Measurements from ENCODE around the gene RPS29. TPM values are rescaled to one million over a fixed set of nuclear protein-coding genes. Genes with fewer than 3 reads are reported as not detected.

Gene RPS29
- total and polyA plus RNA-seq, 8 donors = 1,178 to 2,162 (median 1,898) TPM

DNA sequence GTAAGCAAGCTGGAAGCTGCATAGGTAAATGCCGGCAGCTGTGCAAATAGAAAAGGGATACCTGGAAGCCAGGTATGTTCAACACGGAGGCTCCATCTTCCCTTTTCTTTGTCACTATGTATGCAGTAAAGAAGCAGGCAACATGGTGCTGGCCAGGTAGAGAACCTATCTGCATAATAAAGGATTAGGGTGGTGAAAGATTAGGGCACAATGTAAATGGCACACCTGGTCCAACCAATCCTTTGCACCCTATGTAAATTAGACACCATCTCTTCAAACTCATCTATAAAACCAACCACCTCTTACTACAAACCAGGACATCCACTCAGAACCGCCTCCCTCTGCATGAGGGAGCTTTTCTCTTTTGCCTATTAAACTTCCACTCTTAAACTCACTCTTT is 32.3 kb downstream of the RPS29 start:
- TF ChIP-seq, protein P1, sequence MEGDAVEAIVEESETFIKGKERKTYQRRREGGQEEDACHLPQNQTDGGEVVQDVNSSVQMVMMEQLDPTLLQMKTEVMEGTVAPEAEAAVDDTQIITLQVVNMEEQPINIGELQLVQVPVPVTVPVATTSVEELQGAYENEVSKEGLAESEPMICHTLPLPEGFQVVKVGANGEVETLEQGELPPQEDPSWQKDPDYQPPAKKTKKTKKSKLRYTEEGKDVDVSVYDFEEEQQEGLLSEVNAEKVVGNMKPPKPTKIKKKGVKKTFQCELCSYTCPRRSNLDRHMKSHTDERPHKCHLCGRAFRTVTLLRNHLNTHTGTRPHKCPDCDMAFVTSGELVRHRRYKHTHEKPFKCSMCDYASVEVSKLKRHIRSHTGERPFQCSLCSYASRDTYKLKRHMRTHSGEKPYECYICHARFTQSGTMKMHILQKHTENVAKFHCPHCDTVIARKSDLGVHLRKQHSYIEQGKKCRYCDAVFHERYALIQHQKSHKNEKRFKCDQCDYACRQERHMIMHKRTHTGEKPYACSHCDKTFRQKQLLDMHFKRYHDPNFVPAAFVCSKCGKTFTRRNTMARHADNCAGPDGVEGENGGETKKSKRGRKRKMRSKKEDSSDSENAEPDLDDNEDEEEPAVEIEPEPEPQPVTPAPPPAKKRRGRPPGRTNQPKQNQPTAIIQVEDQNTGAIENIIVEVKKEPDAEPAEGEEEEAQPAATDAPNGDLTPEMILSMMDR (IDR thresholded peaks at IDR 0.05) = no peak
- DNase-seq = no peak
- H3K4me3 ChIP-seq = no peak overlapping the region
- H3K27ac ChIP-seq = no peak overlapping the region
- H3K9me3 ChIP-seq = no peaks in the 10 kb centered on the region
- H3K4me1 ChIP-seq = no peaks in the 10 kb centered on the region
- H3K27me3 ChIP-seq = no peaks in the 10 kb centered on the region
- no peak for ATAC-seq
- intact Hi-C loops (cut with DNase I) = no loop called here
- H3K36me3 ChIP-seq = no peaks in the 10 kb centered on the region

DNA sequence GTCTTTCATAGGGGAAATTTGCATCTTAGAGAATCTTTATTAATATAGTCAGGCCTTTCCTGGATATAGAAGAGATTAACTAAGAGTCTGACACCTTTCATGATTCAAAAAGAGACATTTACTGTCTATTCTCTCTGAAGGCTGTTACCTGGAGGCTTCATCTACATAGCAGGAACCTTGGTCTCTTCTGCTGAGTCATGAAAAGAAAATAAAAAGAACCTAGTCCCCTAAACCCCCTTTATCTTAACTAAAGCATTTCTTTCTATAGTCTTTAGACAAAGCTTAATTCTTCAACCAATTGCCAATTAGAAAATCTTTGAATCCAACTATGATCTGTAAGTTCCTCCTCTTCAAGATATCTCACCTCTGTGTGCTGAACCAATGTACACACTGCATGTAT is 33.1 kb downstream of the RPS29 start:
- DNase-seq = no peak
- H3K4me3 ChIP-seq = no peak overlapping the region
- H3K4me1 ChIP-seq = no peaks in the 10 kb centered on the region
- TF ChIP-seq, protein P1 (IDR thresholded peaks at IDR 0.05) = no peak
- H3K36me3 ChIP-seq = no peaks in the 10 kb centered on the region
- ATAC-seq = no peak
- intact Hi-C loops (cut with DNase I) = no loop called here
- H3K27me3 ChIP-seq = no peaks in the 10 kb centered on the region
- no peak overlapping the region for H3K27ac ChIP-seq
- H3K9me3 ChIP-seq = no peaks in the 10 kb centered on the region

DNA sequence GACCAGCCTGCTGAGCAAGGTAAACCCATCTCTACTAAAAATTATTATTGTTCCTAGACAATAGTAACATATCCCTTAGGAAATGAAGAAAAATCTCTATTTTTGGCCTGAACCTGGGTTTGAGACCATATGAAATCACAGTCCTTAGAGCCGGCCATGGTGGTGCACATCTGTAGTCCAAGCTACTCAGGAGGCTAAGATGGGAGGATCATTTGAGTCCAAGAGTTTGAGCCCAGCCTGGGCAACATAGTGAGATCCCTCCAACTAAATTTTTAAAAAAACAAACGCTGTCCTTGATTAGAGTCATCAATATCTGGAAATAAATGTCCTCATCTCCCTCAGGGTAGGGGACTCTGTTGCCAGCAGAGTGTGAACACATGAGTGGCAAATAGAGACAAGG is 34.6 kb downstream of the RPS29 start:
- TF ChIP-seq, protein P1 (IDR thresholded peaks at IDR 0.05) = no peak

DNA sequence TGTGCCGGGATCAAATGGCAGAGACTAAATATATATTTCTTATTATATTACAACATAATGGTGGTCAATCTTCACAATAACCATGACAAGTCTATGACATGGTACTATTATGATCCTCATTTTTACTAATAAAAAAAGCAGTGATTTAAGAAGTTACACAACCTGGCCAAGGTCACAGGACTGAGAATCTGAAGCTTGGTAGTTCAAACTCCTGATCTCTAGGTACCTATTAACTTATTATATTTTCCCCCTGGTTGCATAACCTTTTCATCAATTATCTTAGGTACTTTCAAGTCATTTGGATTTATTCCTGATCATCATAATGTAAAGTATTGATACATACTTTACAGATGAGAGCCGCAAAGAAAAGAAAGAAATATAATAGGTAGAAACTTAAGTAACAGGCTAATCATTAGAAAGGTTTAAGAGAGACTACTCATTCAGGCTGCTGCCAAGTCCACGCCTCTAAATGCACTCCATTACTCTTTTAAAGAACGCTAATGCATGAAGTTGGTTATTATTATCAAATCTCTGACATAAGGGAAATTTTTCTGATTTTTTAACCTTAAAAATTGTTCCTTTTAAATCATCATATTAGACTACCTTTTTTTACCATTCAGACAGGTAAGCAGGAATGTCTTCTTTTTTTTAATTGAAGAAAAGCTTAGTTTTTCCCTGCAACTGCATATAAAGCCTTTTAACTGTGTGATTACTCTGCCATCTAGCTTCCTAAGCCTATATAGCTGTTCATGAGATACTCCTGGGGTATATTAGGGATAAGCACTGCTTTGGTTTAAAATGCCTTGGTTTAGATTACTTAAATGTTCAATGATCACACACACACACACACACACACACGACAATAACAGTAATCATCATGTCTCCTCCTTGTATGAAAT is 35.6 kb downstream of the RPS29 start:
- no peaks in the 10 kb centered on the region for H3K36me3 ChIP-seq
- no peak overlapping the region for H3K27ac ChIP-seq
- H3K4me3 ChIP-seq = no peak overlapping the region
- peak in 1 of 4 donors; percentile 11 for DNase-seq
- no peaks in the 10 kb centered on the region for H3K4me1 ChIP-seq
- intact Hi-C loops (cut with DNase I) = no loop called here
- peak; percentile 38 for ATAC-seq
- H3K9me3 ChIP-seq = no peaks in the 10 kb centered on the region
- TF ChIP-seq, protein P1 (IDR thresholded peaks at IDR 0.05) = no peak
- no peaks in the 10 kb centered on the region for H3K27me3 ChIP-seq

More for the DNA sequence above, 34.6 kb downstream of the RPS29 start:
- H3K4me3 ChIP-seq = no peak overlapping the region
- H3K27me3 ChIP-seq = no peaks in the 10 kb centered on the region
- DNase-seq (no peak), ATAC-seq (no peak)
- no peaks in the 10 kb centered on the region for H3K36me3 ChIP-seq
- intact Hi-C loops (cut with DNase I) = no loop called here
- no peaks in the 10 kb centered on the region for H3K9me3 ChIP-seq
- no peak overlapping the region for H3K27ac ChIP-seq
- no peaks in the 10 kb centered on the region for H3K4me1 ChIP-seq

DNA sequence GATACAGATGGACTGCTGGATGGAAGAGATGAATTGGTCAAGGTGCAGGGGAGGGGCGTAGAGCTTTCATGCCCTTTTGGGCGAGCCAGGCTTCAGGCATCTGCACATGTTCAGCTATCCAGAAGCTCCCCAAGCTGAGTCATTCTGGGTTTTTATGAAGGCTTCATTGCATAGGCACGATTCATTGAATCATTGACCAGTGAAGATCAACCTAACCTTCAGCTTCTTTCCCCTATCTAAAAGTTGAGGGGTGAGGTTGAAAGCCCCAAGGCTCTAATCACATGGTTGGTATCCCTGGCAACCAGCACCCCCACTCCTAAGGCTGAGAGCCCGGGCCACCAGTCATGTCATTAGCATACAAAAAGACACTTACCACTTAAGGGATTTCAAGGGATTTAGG is 36.3 kb downstream of the RPS29 start:
- no peak for ATAC-seq
- no peaks in the 10 kb centered on the region for H3K4me1 ChIP-seq
- H3K9me3 ChIP-seq = no peaks in the 10 kb centered on the region
- intact Hi-C loops (cut with DNase I) = no loop called here
- TF ChIP-seq, protein P1 (IDR thresholded peaks at IDR 0.05) = no peak
- H3K27ac ChIP-seq = no peak overlapping the region
- no peaks in the 10 kb centered on the region for H3K36me3 ChIP-seq
- no peak overlapping the region for H3K4me3 ChIP-seq
- DNase-seq = no peak
- no peaks in the 10 kb centered on the region for H3K27me3 ChIP-seq

All from left lung (tissue), 10 donors.